H54 (cell line): Measurements from ENCODE around the gene PTPRF.

Experiments used
- DNase-seq: peaks from one replicate; pipeline ENCODE4 v3.0.0; 2011; ENCODE audit warnings: low spot score, mixed read lengths; ENCODE audit not compliant: insufficient read length
- FAIRE-seq: peaks from 3 replicates; lab custom pipeline; 2011; peaks lifted over from hg19 to GRCh38; lab: Jason Lieb, UNC
- POLR2A ChIP-seq: IDR thresholded peaks from 2 replicates; pipeline ENCODE4 v1.6.1; 2011; ENCODE audit warnings: low read depth, mild to moderate bottlenecking, low read length

PTPRF gene

DNA sequence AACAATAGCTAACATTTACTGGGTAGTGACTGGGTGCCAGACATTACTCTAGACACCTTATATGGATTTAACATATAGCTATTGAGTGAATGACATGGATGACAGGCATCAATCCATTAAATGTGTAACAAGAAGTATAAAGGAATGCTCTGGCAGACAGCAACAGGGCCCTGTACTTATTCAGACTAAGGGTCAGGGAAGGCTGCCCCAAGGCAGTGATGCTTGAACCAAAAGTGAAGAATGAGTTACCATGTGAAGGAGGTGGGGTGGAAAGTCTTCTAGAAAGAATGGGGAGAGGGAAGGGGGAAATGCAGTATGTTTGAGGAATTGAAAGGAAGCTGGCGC is 8.3 kb upstream of the PTPRF start:
- no peak for FAIRE-seq

DNA sequence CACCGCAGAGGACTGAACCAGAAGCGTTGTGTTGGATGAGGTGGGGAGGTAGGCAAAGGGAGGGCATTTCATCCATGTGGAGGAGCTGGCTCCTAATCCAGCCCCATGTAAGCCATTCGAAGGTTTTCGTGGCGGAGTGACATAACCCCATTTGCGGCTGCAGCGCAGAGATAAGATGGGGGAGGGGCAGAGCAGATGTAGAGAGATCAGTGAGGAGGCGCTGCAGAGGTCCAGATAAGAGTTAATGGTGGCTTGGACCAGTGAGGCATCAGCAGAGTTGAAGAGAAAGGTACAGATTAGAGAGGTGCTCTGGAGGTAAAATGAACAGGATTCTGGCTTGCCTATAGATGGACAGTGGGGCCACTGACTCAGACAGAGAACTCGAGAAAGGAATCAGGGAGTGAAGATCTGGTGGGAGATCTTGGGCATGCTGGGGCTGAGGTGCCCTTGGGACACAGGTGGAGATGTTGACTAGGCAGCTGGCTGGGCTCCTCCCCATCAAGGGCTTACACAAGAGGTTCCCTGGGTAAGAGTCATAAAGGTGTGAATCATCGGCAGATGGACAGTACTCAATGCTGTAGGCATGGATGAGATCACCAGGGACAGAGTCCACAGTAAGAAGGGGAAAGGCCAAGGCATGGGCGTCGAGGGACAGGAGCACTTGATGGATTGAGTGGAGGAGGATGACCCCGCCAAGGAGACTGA is 7.8 kb upstream of the PTPRF start:
- DNase-seq = peak; percentile 97
- peak; percentile 90 for FAIRE-seq
- TF ChIP-seq POLR2A = no peak

More for the DNA sequence above, 8.3 kb upstream of the PTPRF start:
- DNase-seq = no peak
- no peak for TF ChIP-seq POLR2A

DNA sequence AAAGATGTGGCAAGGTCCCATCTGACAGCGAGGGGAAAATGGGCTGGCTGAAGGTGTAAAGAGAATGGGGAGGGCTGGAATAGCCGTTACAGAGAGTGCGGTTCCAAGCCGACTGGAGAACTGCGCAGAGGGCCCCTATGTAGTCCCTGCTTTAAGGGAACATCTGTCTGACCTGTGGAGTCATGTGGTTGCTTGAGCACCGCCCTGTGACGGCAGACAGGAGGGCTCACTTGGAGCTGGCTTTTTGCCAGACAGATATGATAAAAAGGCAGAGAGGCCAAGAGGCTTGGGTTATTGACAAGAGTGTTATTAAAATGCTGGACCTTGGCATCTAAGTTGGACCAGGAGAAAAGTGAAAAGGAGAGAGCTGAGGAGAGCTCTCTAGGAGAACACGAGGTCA is 5.9 kb upstream of the PTPRF start:
- FAIRE-seq (no peak), DNase-seq (no peak)
- TF ChIP-seq POLR2A = no peak

DNA sequence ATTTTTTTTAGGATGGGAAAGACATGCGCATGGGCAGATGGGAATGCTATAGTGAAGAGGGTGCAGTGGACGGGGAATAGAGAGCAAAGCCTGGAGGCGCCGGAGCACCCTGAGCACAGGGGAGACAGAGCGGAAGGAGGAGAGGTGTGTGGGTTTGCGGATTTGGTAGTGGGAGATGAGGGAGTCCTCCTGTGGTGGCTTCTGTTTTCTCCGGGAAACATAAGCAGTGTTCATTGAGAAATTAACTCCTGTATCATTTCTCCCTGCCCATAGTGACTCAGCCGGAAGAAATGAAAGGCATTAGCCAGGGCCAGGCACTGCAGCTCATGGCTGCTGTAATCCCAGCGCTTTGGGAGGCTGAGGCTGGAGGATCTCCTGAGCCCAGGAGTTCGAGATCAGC is 4.7 kb upstream of the PTPRF start:
- FAIRE-seq (peak; percentile 23), DNase-seq (peak; percentile 83)
- no peak for TF ChIP-seq POLR2A

DNA sequence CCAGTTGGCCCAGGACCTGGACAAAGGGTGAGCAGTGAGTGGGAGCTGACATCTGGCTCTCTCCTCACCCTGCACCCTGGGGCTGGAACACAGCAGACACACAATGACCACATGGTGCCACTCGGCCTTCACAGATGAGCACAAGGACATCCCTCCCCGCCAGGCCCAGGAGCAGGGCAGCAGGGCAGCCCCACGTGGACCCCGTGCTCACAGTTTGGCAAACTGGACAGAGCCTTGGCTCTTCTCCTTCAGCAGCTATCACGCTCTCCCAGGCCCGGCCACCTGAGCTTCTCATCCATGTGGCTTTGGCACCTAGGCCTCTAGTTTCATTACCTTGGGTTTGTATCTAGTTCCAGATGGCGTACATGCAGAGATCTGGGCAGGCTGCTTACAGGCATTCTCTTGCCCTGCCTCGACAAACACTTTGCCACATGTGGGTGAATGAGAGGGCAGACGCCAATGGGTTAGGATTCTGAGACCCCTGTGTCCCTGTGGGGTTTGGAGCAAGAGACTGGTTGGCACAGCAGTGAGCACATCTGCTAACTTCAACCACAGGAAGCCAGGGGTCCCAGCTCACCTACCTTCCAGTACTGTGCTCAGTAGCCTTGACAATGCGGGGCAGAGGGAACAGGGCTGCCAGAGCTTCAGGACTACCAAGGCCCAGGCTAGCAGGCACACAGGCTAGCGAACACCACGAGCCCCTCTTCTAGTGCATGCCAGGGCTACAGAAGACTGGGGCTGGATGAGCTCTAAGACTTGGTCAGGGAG is 3.4 kb upstream of the PTPRF start:
- FAIRE-seq (no peak), DNase-seq (no peak)
- no peak for TF ChIP-seq POLR2A

DNA sequence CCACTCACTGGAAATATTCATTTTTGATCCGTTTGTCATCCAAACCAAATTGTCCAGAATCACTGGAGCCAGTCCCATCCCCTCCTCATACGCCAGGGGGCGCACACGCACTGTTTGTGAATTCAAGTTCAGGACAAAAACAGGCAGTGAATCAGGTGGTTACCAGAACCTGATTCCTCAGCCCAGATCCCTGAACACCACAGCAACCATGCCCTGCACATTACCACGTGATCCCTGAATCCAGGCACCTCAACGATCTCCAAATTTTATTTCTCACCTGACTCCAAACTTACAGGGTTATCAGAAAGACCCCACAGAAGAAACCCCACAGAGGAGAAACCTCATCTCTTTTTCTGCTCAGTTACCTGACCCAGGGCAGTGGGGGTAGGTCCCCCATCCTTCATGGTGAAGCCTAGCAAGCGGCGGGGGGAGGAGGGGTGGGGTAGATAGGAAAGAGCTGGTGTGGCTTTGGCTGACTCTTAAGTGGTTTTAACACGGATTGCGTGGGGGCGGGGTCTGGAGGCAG is 1.4 kb upstream of the PTPRF start:
- FAIRE-seq (peak; percentile 84), DNase-seq (peak; percentile 77)
- no peak for TF ChIP-seq POLR2A

DNA sequence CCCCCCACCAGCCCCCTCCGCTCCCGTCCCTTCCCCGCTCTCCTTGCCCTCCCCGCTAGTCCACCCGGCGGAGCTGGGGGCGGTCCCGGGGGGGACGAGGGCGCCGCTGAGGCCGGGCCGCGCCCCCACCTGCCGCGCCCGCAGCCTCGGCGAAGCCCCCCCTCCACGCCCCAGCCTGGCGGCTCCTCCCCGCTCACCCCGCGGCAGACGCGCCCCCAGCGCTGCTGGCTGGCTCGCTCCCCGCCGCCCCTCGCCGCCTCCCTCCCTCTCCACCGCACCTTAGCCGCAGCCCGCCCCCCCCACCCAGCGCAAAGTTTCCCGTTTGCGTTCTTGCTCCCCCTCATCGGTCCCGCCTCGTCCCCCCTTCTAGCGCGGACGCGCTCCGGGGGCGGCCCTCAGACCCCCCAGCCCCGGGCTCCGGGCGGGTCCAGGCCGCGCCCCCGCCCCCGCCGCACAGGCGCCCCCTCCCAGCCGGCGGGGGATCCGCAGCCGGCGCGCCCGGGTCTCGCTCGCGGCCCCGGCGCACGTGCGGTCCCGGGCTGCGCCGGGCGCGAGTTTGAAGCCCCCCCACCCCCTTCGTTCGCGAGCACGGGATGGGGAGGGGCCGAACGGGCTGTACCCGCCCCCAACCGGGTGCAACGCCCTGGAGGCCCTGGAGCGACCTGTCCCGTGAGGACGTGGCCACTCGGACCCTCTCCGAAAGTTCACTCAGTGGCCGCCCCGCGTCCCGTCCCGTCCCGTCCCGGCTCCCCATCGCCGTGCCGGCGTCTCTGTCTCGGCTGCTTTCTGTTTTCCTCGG is 623 bp downstream of the PTPRF start:
- 0 out of 2 replicates have a peak, but pooled peaks have one; percentile 14 for TF ChIP-seq POLR2A
- DNase-seq (peak; percentile 51), FAIRE-seq (no peak)

DNA sequence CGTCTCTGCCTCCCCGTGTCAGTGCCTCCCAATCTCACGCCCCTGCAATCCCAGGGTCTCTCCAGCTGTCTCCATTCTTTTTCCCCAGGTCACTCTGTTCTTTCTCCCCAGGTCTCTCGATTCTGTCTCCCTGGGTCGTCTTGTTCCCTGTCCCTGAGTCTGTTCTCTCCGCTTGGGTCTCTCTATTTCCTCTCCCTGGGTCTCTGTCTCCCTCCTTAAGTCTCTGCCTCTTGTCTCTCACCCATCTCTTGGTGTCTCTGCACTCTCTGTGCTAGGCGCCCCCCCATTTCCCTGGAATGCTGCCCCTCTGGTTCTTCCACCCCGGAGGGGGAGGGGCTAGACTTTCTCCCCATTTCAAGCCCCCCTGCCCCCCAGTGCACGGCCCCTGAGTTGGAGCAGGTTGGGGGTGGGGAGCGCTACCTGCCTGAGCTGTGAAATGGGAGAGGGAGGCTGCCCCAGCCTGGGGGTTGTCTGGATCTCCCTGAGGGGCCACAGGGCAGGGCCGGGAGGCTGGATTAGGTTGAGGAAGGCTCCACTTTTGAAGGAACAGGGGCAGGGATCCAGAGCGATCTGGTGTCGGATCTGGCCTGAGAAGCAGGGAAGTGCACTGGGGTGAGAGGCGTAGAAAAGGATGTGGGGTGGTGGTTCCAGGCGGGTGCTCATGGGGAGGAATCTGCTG is 1.4 kb downstream of the PTPRF start:
- FAIRE-seq = no peak
- DNase-seq = no peak
- no peak for TF ChIP-seq POLR2A

DNA sequence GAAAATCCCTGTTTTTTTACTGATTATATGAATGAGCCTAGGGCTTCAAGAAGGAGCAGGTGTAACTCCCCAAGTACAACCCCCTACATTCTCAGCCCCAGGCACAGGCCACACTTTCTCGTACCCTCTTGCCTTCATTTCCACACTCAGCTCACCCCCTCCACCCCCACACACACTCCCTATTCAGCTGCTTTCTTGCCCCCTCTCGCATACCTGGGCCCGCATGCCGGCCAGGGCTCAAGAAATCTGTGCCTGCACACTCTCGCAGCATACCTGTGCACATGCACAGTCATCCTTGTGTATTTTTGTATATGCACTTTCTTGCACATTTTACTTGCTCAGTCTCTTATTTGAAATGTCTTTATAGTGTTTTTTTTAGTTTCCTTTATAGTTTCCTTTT is 2.0 kb downstream of the PTPRF start:
- TF ChIP-seq POLR2A = no peak
- FAIRE-seq = no peak
- no peak for DNase-seq

DNA sequence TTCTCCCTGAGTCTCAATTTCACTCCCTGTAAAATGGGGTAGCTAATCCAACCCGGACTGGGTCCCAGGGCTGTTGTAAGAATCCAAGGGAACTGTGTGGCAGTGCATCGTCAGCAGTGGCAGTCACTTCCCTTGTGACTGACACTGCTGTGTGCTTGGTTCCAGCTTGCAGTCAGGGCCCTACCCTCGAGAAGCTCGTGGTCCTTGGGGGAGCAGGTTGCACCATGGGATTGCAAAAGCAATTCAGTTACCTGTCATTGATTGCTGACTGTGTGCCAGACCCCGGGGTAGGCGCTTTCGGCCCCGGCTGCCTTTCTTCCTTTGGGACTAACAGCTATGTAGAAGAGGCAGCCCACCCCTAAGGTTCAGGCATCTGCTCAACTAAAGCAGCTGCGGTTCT is 2.9 kb downstream of the PTPRF start:
- no peak for TF ChIP-seq POLR2A
- FAIRE-seq = no peak
- no peak for DNase-seq

DNA sequence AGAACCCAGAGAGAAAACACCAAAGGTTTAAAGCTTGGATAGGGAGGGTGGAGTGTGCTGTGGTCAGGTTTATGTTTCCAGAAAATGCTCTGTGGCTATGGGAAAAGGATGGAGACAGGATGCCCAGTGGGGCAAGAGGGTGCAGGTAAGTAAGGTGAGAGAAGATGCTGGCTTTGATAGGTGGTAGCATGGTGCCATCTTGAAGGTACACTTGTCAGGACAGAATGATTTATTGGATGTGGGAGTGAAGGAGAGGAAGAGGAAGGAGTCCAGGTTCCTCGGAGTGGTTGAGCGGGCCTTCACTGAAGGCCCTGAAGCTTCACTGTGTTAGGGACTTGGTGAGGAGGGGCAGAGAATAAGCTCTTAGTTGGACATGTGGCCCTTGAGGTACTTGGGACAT is 3.6 kb downstream of the PTPRF start:
- no peak for TF ChIP-seq POLR2A
- no peak for DNase-seq
- no peak for FAIRE-seq

DNA sequence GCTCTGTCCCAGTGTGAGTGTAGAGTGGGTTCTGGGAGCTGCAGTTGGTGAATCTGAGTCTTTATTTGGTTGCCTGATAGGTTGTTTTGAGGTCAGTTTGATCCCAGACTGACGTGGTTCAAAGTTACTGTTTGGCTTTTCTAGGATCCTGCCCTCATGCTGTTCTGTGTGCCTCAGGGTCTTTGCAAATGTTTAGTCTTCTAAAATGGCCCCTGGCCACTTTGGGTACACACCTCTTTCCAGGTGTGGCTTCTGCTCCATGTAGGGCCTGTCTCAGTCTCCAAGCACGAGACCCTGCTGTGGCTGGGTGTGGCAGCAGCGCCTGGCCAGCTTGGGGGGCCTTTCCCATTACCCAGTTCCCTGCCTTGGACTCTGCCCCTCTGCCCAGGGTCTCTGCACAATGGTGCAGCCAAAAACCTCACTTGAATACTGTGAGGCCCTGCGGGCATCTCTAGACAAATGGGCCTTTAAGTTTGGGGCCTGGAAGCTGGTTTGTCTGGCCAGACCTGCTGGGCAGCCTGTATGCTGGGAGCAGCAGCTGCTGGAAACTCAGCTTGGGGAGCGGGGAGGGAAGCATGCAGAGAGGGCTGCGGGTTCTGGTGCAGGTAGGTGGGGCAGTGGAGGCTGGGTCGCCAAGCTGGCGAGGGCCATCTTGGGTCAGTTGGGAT is 5.6 kb downstream of the PTPRF start:
- no peak for TF ChIP-seq POLR2A
- DNase-seq = no peak
- no peak for FAIRE-seq

DNA sequence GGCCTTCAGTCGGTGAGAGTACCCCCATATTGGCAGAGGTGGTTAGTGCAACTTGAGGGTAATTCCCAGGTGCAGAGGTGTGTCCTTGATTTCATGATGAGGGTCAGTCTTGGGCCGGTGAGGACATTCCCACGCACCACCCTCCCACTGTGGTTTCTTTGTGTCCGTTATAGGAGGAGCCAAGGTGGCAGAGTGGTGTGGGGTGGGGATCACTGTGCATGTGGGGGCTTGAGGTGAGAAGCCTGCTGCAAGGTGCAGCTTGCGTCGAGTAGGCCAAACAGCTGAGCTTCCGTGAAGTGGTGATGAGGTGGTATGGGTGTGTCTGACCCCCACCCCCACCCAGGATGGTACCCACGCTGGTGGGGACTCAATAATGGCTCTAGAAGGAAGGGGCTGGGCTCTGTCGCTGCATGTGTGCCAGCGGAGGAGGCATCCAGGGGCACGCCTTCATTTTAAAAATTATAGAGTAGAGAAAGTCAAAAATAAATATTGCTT is 6.2 kb downstream of the PTPRF start:
- TF ChIP-seq POLR2A = no peak
- FAIRE-seq (no peak), DNase-seq (no peak)
